Activated naive CD4-positive, alpha-beta T cell treated with anti-CD3 and anti-CD28 coated beads for 36 hours (primary cell): ENCODE data around the gene MLF1. TPM values are rescaled to one million over a fixed set of nuclear protein-coding genes. Genes with fewer than 3 reads are reported as not detected.

Experiments used
- CTCF ChIA-PET: fragments of 350-600 bp; sonication (Branson Sonifier 250); formaldehyde crosslinking; loops from one replicate; lab custom pipeline; 2021; ENCODE audit warnings: antibody characterized with exemption; lab: Charles Lee
- DNase-seq: peaks from one replicate; pipeline ENCODE4 v3.0.0-alpha.2; 2020
- H3K27ac Mint-ChIP-seq: one replicate; pipeline ENCODE4 v1.8.0; 2021; ENCODE audit warnings: mild to moderate bottlenecking, mixed read lengths
- H3K27me3 Mint-ChIP-seq: one replicate; pipeline ENCODE4 v1.8.0; 2021; ENCODE audit warnings: low read depth, mixed read lengths
- H3K36me3 Mint-ChIP-seq: one replicate; pipeline ENCODE4 v1.8.0; 2021; ENCODE audit warnings: low read depth, mixed read lengths
- H3K4me1 Mint-ChIP-seq: one replicate; pipeline ENCODE4 v1.8.0; 2021; ENCODE audit warnings: low read depth, mixed read lengths
- H3K4me3 Mint-ChIP-seq: one replicate; pipeline ENCODE4 v1.8.0; 2021; ENCODE audit warnings: mild to moderate bottlenecking, moderate library complexity, mixed read lengths
- H3K9me3 Mint-ChIP-seq: one replicate; pipeline ENCODE4 v1.8.0; 2021; ENCODE audit warnings: mixed read lengths
- intact Hi-C: fragments of 100-400 bp; cut with micrococcal nuclease; formaldehyde crosslinking; loops from one replicate; pipeline ENCODE4 v1.15.1; 2023
- total RNA-seq, 2 experiments: library from RNA; stranded (reverse); gene quantifications; one replicate each; pipeline ENCODE4 v1.2.3, GENCODE V29; 2021

Gene MLF1
- total RNA-seq, 2 experiments from 2014 or later, result 1.2 to 1.6 TPM

GRCh38 chr3:158559504-158559903 lies 11.5 kb upstream of the MLF1 start:
- H3K27ac Mint-ChIP-seq, result no peak overlapping the region
- no peaks in the 10 kb centered on the region for H3K9me3 Mint-ChIP-seq
- no peaks in the 10 kb centered on the region for H3K4me1 Mint-ChIP-seq
- DNase-seq, result no peak
- CTCF ChIA-PET, result no interaction called here
- no peaks in the 10 kb centered on the region for H3K36me3 Mint-ChIP-seq
- no peak overlapping the region for H3K4me3 Mint-ChIP-seq
- intact Hi-C loops, result no loop called here
- H3K27me3 Mint-ChIP-seq, result peaks cover 11% of the 10 kb centered on the region

DNA sequence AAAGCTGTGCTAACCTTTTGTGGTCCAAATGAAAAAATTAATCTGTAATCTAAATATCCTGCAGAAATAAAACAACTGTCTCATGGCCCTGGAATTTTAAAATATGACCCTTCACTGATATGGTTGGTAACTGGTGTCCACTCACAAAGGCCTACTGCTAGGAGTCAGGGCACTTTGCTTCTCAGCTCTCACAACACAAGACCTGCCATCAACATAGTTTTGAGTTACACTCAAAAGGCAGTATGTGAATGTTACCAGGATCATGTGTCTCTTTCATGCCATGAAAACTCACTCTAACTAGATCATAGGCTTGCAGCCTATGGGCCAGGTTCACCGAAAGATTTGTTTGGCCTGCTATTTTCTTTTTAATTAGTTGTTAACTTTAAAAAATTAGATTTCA lies 10.0 kb upstream of the MLF1 start:
- intact Hi-C loops, result no loop called here
- Mint-ChIP-seq H3K4me3 (no peak overlapping the region), H3K9me3 (no peaks in the 10 kb centered on the region), H3K27me3 (peaks cover 11% of the 10 kb centered on the region), H3K4me1 (no peaks in the 10 kb centered on the region), H3K27ac (no peak overlapping the region), H3K36me3 (no peaks in the 10 kb centered on the region)
- CTCF ChIA-PET, result no interaction called here
- DNase-seq, result no peak

DNA sequence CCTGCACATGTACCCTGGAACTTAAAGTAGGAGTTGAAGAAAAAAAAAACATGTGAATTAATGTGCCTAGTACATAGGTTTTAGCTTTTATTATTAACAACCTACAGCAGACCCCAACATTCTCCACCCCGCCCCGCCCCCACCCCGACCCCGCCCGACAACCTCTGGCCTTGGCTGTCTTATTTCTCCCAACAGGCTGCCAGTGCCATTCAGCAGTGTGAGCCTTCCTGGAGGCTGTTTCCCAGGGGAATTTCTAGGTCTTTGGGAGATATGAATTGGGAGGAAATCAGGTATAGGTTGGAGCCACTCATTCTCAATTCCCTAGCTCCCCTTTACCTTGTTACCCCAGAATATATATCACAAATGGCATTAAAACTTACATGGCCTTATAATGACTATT lies 8.3 kb upstream of the MLF1 start:
- CTCF ChIA-PET, result interaction anchor here (0.6 kb wide), 1 partner anchor 56 kb away, joined by 5 read pairs; no protein-coding TSS in a partner anchor
- intact Hi-C loops, result no loop called here
- no peaks in the 10 kb centered on the region for H3K36me3 Mint-ChIP-seq

GRCh38 chr3:158563076-158563475 lies 7.9 kb upstream of the MLF1 start:
- no peak overlapping the region for H3K27ac Mint-ChIP-seq
- H3K27me3 Mint-ChIP-seq, result peaks cover 22% of the 10 kb centered on the region

More for the DNA sequence above, 8.3 kb upstream of the MLF1 start:
- no peak overlapping the region for H3K27ac Mint-ChIP-seq
- H3K9me3 Mint-ChIP-seq, result no peaks in the 10 kb centered on the region
- no peak for DNase-seq
- no peak overlapping the region for H3K4me3 Mint-ChIP-seq
- no peaks in the 10 kb centered on the region for H3K4me1 Mint-ChIP-seq
- peaks cover 19% of the 10 kb centered on the region for H3K27me3 Mint-ChIP-seq

GRCh38 chr3:158565076-158565475 lies 5.9 kb upstream of the MLF1 start:
- intact Hi-C loops, result no loop called here

More at GRCh38 chr3:158563076-158563475, 7.9 kb upstream of the MLF1 start:
- Mint-ChIP-seq H3K9me3 (no peaks in the 10 kb centered on the region), H3K4me1 (no peaks in the 10 kb centered on the region), H3K36me3 (no peaks in the 10 kb centered on the region), H3K4me3 (no peak overlapping the region)
- intact Hi-C loops, result no loop called here
- DNase-seq, result no peak
- CTCF ChIA-PET, result interaction anchor here (0.6 kb wide), 1 partner anchor 55 kb away, joined by 5 read pairs; no protein-coding TSS in a partner anchor

DNA sequence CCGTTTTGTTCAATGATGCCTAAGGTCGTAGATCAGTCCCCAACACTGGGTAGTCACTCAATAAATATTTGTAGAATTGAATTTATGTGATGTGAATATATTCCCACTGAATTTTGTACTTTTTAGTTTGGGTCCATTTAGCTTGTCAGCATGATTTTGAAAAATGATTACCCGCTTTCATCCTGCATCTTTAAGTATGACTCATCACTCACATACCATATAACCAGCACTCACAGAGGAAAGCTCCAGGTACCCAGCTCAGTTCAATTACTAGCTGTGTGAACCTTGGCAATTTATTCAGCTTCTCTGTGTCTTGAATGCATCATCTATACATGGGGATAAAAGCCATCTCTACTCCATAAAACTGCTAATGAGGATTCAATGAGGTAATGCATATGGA lies 2.2 kb upstream of the MLF1 start:
- Mint-ChIP-seq H3K4me3 (no peak overlapping the region), H3K36me3 (peaks cover 3% of the 10 kb centered on the region), H3K27ac (no peak overlapping the region), H3K4me1 (peaks cover 11% of the 10 kb centered on the region), H3K9me3 (no peaks in the 10 kb centered on the region), H3K27me3 (peaks cover 45% of the 10 kb centered on the region)
- CTCF ChIA-PET, result no interaction called here
- intact Hi-C loops, result no loop called here
- no peak for DNase-seq

More at GRCh38 chr3:158565076-158565475, 5.9 kb upstream of the MLF1 start:
- H3K4me3 Mint-ChIP-seq, result no peak overlapping the region
- CTCF ChIA-PET, result no interaction called here
- no peaks in the 10 kb centered on the region for H3K4me1 Mint-ChIP-seq
- no peaks in the 10 kb centered on the region for H3K9me3 Mint-ChIP-seq
- H3K27me3 Mint-ChIP-seq, result peaks cover 32% of the 10 kb centered on the region
- no peak overlapping the region for H3K27ac Mint-ChIP-seq
- no peak for DNase-seq
- no peaks in the 10 kb centered on the region for H3K36me3 Mint-ChIP-seq

DNA sequence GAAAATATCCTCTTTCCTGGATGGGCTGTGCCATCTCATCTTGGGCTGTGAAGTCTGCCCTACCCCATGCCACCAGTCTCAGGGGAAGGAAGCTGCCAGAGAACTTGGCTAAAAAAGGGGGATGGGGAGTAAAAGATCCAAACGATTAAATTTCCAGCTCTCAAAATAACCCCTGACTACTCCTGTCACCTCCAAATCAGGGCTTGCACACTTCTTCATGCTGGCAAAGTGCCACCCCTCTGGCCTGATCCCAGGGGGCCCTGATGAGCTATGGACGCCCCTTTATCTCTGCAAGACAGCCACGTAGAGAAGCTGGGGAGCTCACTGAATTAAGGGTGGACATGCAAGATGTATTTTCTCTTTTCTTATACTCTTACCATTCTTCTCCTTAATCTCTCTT lies 1.2 kb upstream of the MLF1 start:
- DNase-seq, result no peak
- Mint-ChIP-seq H3K27me3 (peaks cover 45% of the 10 kb centered on the region), H3K4me3 (no peak overlapping the region), H3K9me3 (no peaks in the 10 kb centered on the region), H3K36me3 (peaks cover 3% of the 10 kb centered on the region), H3K27ac (no peak overlapping the region), H3K4me1 (peaks cover 11% of the 10 kb centered on the region)
- CTCF ChIA-PET, result interaction anchor here (0.7 kb wide), 1 partner anchor 89 kb away, joined by 3 read pairs; no protein-coding TSS in a partner anchor
- intact Hi-C loops, result no loop called here

- no peak for DNase-seq
- Mint-ChIP-seq H3K27ac (no peak overlapping the region), H3K4me1 (peaks cover 11% of the 10 kb centered on the region), H3K4me3 (no peak overlapping the region), H3K27me3 (peaks cover 36% of the 10 kb centered on the region), H3K36me3 (peaks cover 3% of the 10 kb centered on the region), H3K9me3 (no peaks in the 10 kb centered on the region)
- CTCF ChIA-PET, result no interaction called here
- intact Hi-C loops, result loop anchor here (1.0 kb wide), 1 partner anchor 72 kb away; the partner anchor contains the start of gene GFM1
Measured at GRCh38 chr3:158571969-158572765, 1.2 kb downstream of the MLF1 start.

DNA sequence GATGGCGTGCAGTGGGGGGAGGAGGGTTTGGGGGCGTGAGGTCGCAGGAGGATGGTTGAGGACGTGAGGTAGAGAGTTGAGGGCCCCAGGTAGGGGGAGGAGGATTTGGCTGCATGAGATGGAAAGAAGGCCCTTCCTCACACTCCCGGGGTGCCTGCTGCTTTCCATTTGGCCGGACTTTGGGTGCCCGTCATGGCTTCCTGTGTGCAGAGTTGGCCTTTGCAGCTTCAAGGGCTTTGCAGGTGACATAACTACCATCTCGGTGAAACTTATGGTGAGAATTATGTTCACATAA lies 1.7 kb downstream of the MLF1 start:
- Mint-ChIP-seq H3K9me3 (no peaks in the 10 kb centered on the region), H3K36me3 (peaks cover 3% of the 10 kb centered on the region), H3K4me1 (peaks cover 11% of the 10 kb centered on the region), H3K27ac (no peak overlapping the region), H3K27me3 (peaks cover 32% of the 10 kb centered on the region), H3K4me3 (no peak overlapping the region)
- CTCF ChIA-PET, result no interaction called here
- DNase-seq, result no peak
- intact Hi-C loops, result no loop called here

- Mint-ChIP-seq H3K36me3 (peaks cover 3% of the 10 kb centered on the region), H3K27me3 (peaks cover 28% of the 10 kb centered on the region), H3K27ac (no peak overlapping the region), H3K4me1 (peaks cover 11% of the 10 kb centered on the region), H3K9me3 (no peaks in the 10 kb centered on the region), H3K4me3 (no peak overlapping the region)
- CTCF ChIA-PET, result no interaction called here
- no peak for DNase-seq
- intact Hi-C loops, result no loop called here
Measured at GRCh38 chr3:158573714-158574113, 2.7 kb downstream of the MLF1 start.

- Mint-ChIP-seq H3K27me3 (peaks cover 21% of the 10 kb centered on the region), H3K27ac (no peak overlapping the region), H3K36me3 (peaks cover 3% of the 10 kb centered on the region), H3K4me3 (no peak overlapping the region), H3K4me1 (peaks cover 11% of the 10 kb centered on the region), H3K9me3 (no peaks in the 10 kb centered on the region)
- intact Hi-C loops, result no loop called here
- no peak for DNase-seq
- CTCF ChIA-PET, result no interaction called here
Measured at GRCh38 chr3:158574646-158575045, 3.7 kb downstream of the MLF1 start.

- intact Hi-C loops, result no loop called here
- Mint-ChIP-seq H3K4me3 (no peak overlapping the region), H3K4me1 (no peaks in the 10 kb centered on the region), H3K36me3 (no peaks in the 10 kb centered on the region), H3K9me3 (no peaks in the 10 kb centered on the region), H3K27ac (no peak overlapping the region), H3K27me3 (peaks cover 7% of the 10 kb centered on the region)
- DNase-seq, result no peak
- CTCF ChIA-PET, result no interaction called here
Measured at GRCh38 chr3:158590223-158590622, 19.2 kb downstream of the MLF1 start.

DNA sequence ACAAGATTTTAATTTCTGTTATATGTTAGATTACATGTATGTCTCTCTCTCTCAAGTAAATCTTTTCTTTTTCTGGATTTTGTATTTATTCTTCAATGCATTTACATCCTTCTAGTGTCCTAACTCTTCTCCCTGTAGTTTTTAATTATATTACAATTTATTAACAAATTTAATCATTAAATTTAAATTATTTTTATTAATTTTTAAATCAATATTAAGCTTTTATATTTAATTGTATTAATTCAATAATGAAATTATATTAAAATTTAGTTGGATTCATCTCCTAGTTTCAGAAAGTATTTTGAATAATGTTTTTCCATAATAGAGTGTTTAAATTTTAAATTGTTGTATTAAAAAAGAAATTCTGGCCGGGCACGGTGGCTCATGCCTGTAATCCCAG lies 29.8 kb downstream of the MLF1 start:
- no peaks in the 10 kb centered on the region for H3K4me1 Mint-ChIP-seq
- H3K27ac Mint-ChIP-seq, result no peak overlapping the region
- no peaks in the 10 kb centered on the region for H3K9me3 Mint-ChIP-seq
- no peak overlapping the region for H3K4me3 Mint-ChIP-seq
- H3K27me3 Mint-ChIP-seq, result peaks cover 2% of the 10 kb centered on the region
- intact Hi-C loops, result no loop called here
- CTCF ChIA-PET, result no interaction called here
- DNase-seq, result no peak
- H3K36me3 Mint-ChIP-seq, result no peaks in the 10 kb centered on the region
